Stimulated activated naive CD8-positive, alpha-beta T cell treated with anti-CD3 and anti-CD28 coated beads, Interleukin-15, amount 100 ng/mL, for 72 hours (primary cell): Measurements from ENCODE around the gene RAPH1.

ENCODE experiments used
- ATAC-seq: fragments of 150-1000 bp; cut with Tn5 transposase; 2 replicates; pipeline ENCODE4 v1.10.0; 2021; ENCODE audit warnings: mild to moderate bottlenecking, moderate library complexity
- DNase-seq, 2 donors: peaks; one replicate each; pipeline ENCODE4 v3.0.0; 2021 to 2022
- H3K27ac Mint-ChIP-seq, 2 donors: one replicate each; pipeline ENCODE4 v1.8.0; 2022; ENCODE audit warnings: mild to moderate bottlenecking in 2 of 2, mixed read lengths in 2 of 2, moderate library complexity in 2 of 2
- H3K27me3 Mint-ChIP-seq: one replicate; pipeline ENCODE4 v1.8.0; 2022; ENCODE audit warnings: mixed read lengths
- H3K4me1 Mint-ChIP-seq: one replicate; pipeline ENCODE4 v1.8.0; 2022; ENCODE audit warnings: mild to moderate bottlenecking, mixed read lengths
- H3K4me3 Mint-ChIP-seq, 2 donors: one replicate each; pipeline ENCODE4 v1.8.0; 2022; ENCODE audit warnings: mild to moderate bottlenecking in 2 of 2, mixed read lengths in 2 of 2, moderate library complexity in 1 of 2
- H3K9me3 Mint-ChIP-seq, 2 donors: one replicate each; pipeline ENCODE4 v1.8.0; 2022; ENCODE audit warnings: mixed read lengths in 2 of 2

The RAPH1 gene

GRCh38 chr2:203535078-203535783 lies at the start of gene RAPH1:
Gene RAPH1 (minus strand): TSS chr2:203535301. CDS start chr2:203495353, 39,948 bp downstream.
- ATAC-seq = peak; percentile 79
- H3K4me1 Mint-ChIP-seq = peaks cover 25% of the 10 kb centered on the region
- H3K27ac Mint-ChIP-seq = peak within 1 kb of the TSS; percentile 72 to 86
- H3K27me3 Mint-ChIP-seq = peaks cover 57% of the 10 kb centered on the region
- peak; percentile 30 to 63 for DNase-seq
- peaks cover 17 to 19% of the 10 kb centered on the region in 2 donors for H3K9me3 Mint-ChIP-seq
- peak within 1 kb of the TSS; percentile 75 to 91 for H3K4me3 Mint-ChIP-seq

GRCh38 chr2:203584784-203585183 lies 49.7 kb upstream of the RAPH1 start:
- H3K4me3 Mint-ChIP-seq = no peak overlapping the region
- H3K27ac Mint-ChIP-seq = no peak overlapping the region
- H3K27me3 Mint-ChIP-seq = no peaks in the 10 kb centered on the region
- DNase-seq = no peak
- no peaks in the 10 kb centered on the region for H3K9me3 Mint-ChIP-seq
- no peak for ATAC-seq
- peaks cover 19% of the 10 kb centered on the region for H3K4me1 Mint-ChIP-seq

GRCh38 chr2:203583701-203584100 lies 48.6 kb upstream of the RAPH1 start:
- Mint-ChIP-seq H3K4me3 (no peak overlapping the region), H3K27ac (no peak overlapping the region), H3K4me1 (peaks cover 30% of the 10 kb centered on the region), H3K27me3 (no peaks in the 10 kb centered on the region), H3K9me3 (no peaks in the 10 kb centered on the region)
- ATAC-seq (peak; percentile 83), DNase-seq (peak; percentile 56 to 78)

GRCh38 chr2:203583084-203583695 lies 48.1 kb upstream of the RAPH1 start:
- ATAC-seq = no peak
- Mint-ChIP-seq H3K9me3 (no peaks in the 10 kb centered on the region), H3K27me3 (no peaks in the 10 kb centered on the region), H3K27ac (peak overlapping the region in 1 of 2 donors; percentile 38), H3K4me1 (peaks cover 32% of the 10 kb centered on the region), H3K4me3 (no peak overlapping the region)
- DNase-seq = no peak

- DNase-seq = no peak
- Mint-ChIP-seq H3K4me1 (peaks cover 32% of the 10 kb centered on the region), H3K9me3 (no peaks in the 10 kb centered on the region), H3K27me3 (no peaks in the 10 kb centered on the region), H3K4me3 (no peak overlapping the region), H3K27ac (no peak overlapping the region)
- no peak for ATAC-seq
Measured at GRCh38 chr2:203582468-203582867, 47.4 kb upstream of the RAPH1 start.

- peaks cover 32% of the 10 kb centered on the region for H3K4me1 Mint-ChIP-seq
- H3K27me3 Mint-ChIP-seq = no peaks in the 10 kb centered on the region
Measured at GRCh38 chr2:203580844-203581243, 45.7 kb upstream of the RAPH1 start.

GRCh38 chr2:203579730-203580129 lies 44.6 kb upstream of the RAPH1 start:
- Mint-ChIP-seq H3K27me3 (no peaks in the 10 kb centered on the region), H3K9me3 (no peaks in the 10 kb centered on the region), H3K27ac (peak overlapping the region in 1 of 2 donors; percentile 92), H3K4me1 (peaks cover 32% of the 10 kb centered on the region), H3K4me3 (no peak overlapping the region)
- ATAC-seq (no peak), DNase-seq (no peak)

More at GRCh38 chr2:203580844-203581243, 45.7 kb upstream of the RAPH1 start:
- Mint-ChIP-seq H3K9me3 (no peaks in the 10 kb centered on the region), H3K4me3 (no peak overlapping the region), H3K27ac (no peak overlapping the region)
- ATAC-seq (no peak), DNase-seq (no peak)

- Mint-ChIP-seq H3K4me1 (peaks cover 28% of the 10 kb centered on the region), H3K4me3 (peak overlapping the region in 1 of 2 donors; percentile 61), H3K27ac (peak overlapping the region in 1 of 2 donors; percentile 92), H3K9me3 (no peaks in the 10 kb centered on the region), H3K27me3 (no peaks in the 10 kb centered on the region)
- DNase-seq (peak; percentile 39 to 74), ATAC-seq (peak; percentile 97)
Measured at GRCh38 chr2:203578759-203579643, 43.9 kb upstream of the RAPH1 start.

GRCh38 chr2:203574824-203575223 lies 39.7 kb upstream of the RAPH1 start:
- DNase-seq (no peak), ATAC-seq (no peak)
- H3K4me1 Mint-ChIP-seq = peaks cover 13% of the 10 kb centered on the region
- H3K4me3 Mint-ChIP-seq = no peak overlapping the region
- no peak overlapping the region for H3K27ac Mint-ChIP-seq
- no peaks in the 10 kb centered on the region for H3K27me3 Mint-ChIP-seq
- H3K9me3 Mint-ChIP-seq = no peaks in the 10 kb centered on the region

- Mint-ChIP-seq H3K27ac (no peak overlapping the region), H3K4me1 (no peaks in the 10 kb centered on the region), H3K9me3 (no peaks in the 10 kb centered on the region), H3K27me3 (no peaks in the 10 kb centered on the region), H3K4me3 (no peak overlapping the region)
- ATAC-seq (no peak), DNase-seq (no peak)
Measured at GRCh38 chr2:203572316-203572715, 37.2 kb upstream of the RAPH1 start.

GRCh38 chr2:203569677-203570316 lies 34.7 kb upstream of the RAPH1 start:
- H3K9me3 Mint-ChIP-seq = no peaks in the 10 kb centered on the region
- ATAC-seq (no peak), DNase-seq (no peak)
- no peak overlapping the region for H3K27ac Mint-ChIP-seq
- H3K27me3 Mint-ChIP-seq = no peaks in the 10 kb centered on the region
- H3K4me1 Mint-ChIP-seq = no peaks in the 10 kb centered on the region
- no peak overlapping the region for H3K4me3 Mint-ChIP-seq

- H3K9me3 Mint-ChIP-seq = no peaks in the 10 kb centered on the region
- no peak overlapping the region for H3K4me3 Mint-ChIP-seq
- no peaks in the 10 kb centered on the region for H3K27me3 Mint-ChIP-seq
- H3K4me1 Mint-ChIP-seq = no peaks in the 10 kb centered on the region
- ATAC-seq = no peak
- DNase-seq = no peak
- H3K27ac Mint-ChIP-seq = no peak overlapping the region
Measured at GRCh38 chr2:203567691-203568090, 32.6 kb upstream of the RAPH1 start.

- ATAC-seq (no peak), DNase-seq (no peak)
- Mint-ChIP-seq H3K27ac (no peak overlapping the region), H3K4me3 (no peak overlapping the region), H3K27me3 (no peaks in the 10 kb centered on the region), H3K4me1 (no peaks in the 10 kb centered on the region), H3K9me3 (no peaks in the 10 kb centered on the region)
Measured at GRCh38 chr2:203566161-203566560, 31.1 kb upstream of the RAPH1 start.

GRCh38 chr2:203565076-203565475 lies 30.0 kb upstream of the RAPH1 start:
- Mint-ChIP-seq H3K27me3 (no peaks in the 10 kb centered on the region), H3K4me1 (no peaks in the 10 kb centered on the region), H3K4me3 (no peak overlapping the region), H3K9me3 (no peaks in the 10 kb centered on the region), H3K27ac (no peak overlapping the region)
- no peak for ATAC-seq
- no peak for DNase-seq

GRCh38 chr2:203562268-203562667 lies 27.2 kb upstream of the RAPH1 start:
- H3K27me3 Mint-ChIP-seq = no peaks in the 10 kb centered on the region
- no peak for ATAC-seq
- no peak overlapping the region for H3K4me3 Mint-ChIP-seq
- no peaks in the 10 kb centered on the region for H3K4me1 Mint-ChIP-seq
- DNase-seq = no peak
- no peaks in the 10 kb centered on the region for H3K9me3 Mint-ChIP-seq
- H3K27ac Mint-ChIP-seq = no peak overlapping the region
